ENCODE results near the gene TLE2. TPM values are rescaled to one million over a fixed set of nuclear protein-coding genes. Genes with fewer than 3 reads are reported as not detected.

TLE2 gene
- total and polyA plus RNA-seq, 2 of the 4 experiments (the other 2 are of a cell fraction): under 0.01 to 0.41 TPM

- 62% methylated on average over 3 of the region's 5 CpGs; no CpG with 5 or more reads in 1 of the 2 experiments for WGBS, 2 experiments (ENCODE audit: extremely low coverage in 2 of 2, insufficient read length in 1 of 2)
- in situ Hi-C loops (cut with MboI; ENCODE audit: low sequenced_read_pairs): no loop called here
- Histone ChIP-seq H3K27me3 (ENCODE audit: control insufficient read depth, insufficient read depth, low read length) (peaks cover 42% of the 10 kb centered on the region), H3K9me3 (ENCODE audit: control insufficient read depth, insufficient read depth, low read length) (no peaks in the 10 kb centered on the region), H2BK20ac (ENCODE audit: low read depth, low read length) (no peak overlapping the region), H3K27ac (ENCODE audit: insufficient read depth, low read length) (no peak overlapping the region), H2AFZ (replicated peaks; ENCODE audit: low read length, poor library complexity) (no peak overlapping the region), H4K91ac (ENCODE audit: insufficient read depth, low read depth, low read length) (no peak overlapping the region), H2AK9ac (replicated peaks; ENCODE audit: low read depth, low read length, poor library complexity) (no peak overlapping the region), H3K9ac (ENCODE audit: low read depth, low read length) (no peak overlapping the region), H3K18ac (ENCODE audit: low read depth, low read length) (no peak overlapping the region), H2BK120ac (ENCODE audit: low read depth, low read length) (no peak overlapping the region), H4K5ac (ENCODE audit: low read depth, low read length) (no peak overlapping the region), H2BK15ac (ENCODE audit: low read depth, low read length) (no peak overlapping the region), H3K23ac (ENCODE audit: low read depth, low read length) (no peak overlapping the region), H3K56ac (ENCODE audit: extremely low read depth, insufficient read depth, low read length) (no peak overlapping the region), H3K4ac (ENCODE audit: low read depth, low read length) (no peak overlapping the region), H4K20me1 (ENCODE audit: insufficient read depth, low read length) (no peaks in the 10 kb centered on the region), H3K14ac (replicated peaks; ENCODE audit: low read depth, low read length) (no peak overlapping the region), H3K4me2 (ENCODE audit: low read depth, low read length) (no peak overlapping the region), H3K79me1 (ENCODE audit: low read depth in 1 of 2, low read length in 2 of 2) (peaks cover 0 to 2% of the 10 kb centered on the region in 2 experiments; a peak in 1 of 4 replicates), H3K36me3 (ENCODE audit: control insufficient read depth, insufficient read depth, low read length) (no peaks in the 10 kb centered on the region), H3K9me1 (ENCODE audit: insufficient read depth, low read length) (no peaks in the 10 kb centered on the region), H3K4me3 (ENCODE audit: insufficient read depth, low read depth, low read length) (no peak overlapping the region), H2BK5ac (ENCODE audit: low read depth, low read length, poor library complexity, severe bottlenecking) (no peak overlapping the region), H3K4me1 (ENCODE audit: control insufficient read depth, insufficient read depth, low read length) (peaks cover 10% of the 10 kb centered on the region), H2AK5ac (ENCODE audit: low read depth, low read length) (no peak overlapping the region), H4K8ac (ENCODE audit: low read depth in 2 of 2, low read length in 2 of 2) (no peak overlapping the region)
- DNase-seq (no peak), ATAC-seq (ENCODE audit: low read depth) (no peak)
- dilution Hi-C loops (cut with HindIII; ENCODE audit: low sequenced_read_pairs, unreplicated experiment): no loop called here
- intact Hi-C loops (cut with micrococcal nuclease): no loop called here
- ChIA-PET CTCF (interaction anchor here (1.2 to 1.3 kb wide), 2 partner anchors 16 to 80 kb away, joined by 4 to 5 read pairs; no protein-coding TSS in a partner anchor), POLR2A (ENCODE audit: unreplicated experiment) (interaction anchor here (0.6 kb wide), 1 partner anchor 74 kb away, joined by 3 read pairs; no protein-coding TSS in a partner anchor)
- BruUV-seq (replicated peaks): no TSS peak
- no peak for TF ChIP-seq SMC3 (IDR thresholded peaks at IDR 0.05; ENCODE audit: low read depth, low read length)
- no peak for TF ChIP-seq RFX5 (IDR thresholded peaks at IDR 0.05; ENCODE audit: low read depth, low read length)
- TF ChIP-seq NFE2L2 (IDR thresholded peaks at IDR 0.05; ENCODE audit: low read depth, low read length): no peak
- no peak for TF ChIP-seq CTCF (conservative IDR thresholded peaks at IDR 0.05; ENCODE audit: low read depth, low read length)
Observed at GRCh38 chr19:3031607-3031867, 2.5 kb upstream of the TLE2 start.
